ENCODE data around the gene RCOR1.

DNA sequence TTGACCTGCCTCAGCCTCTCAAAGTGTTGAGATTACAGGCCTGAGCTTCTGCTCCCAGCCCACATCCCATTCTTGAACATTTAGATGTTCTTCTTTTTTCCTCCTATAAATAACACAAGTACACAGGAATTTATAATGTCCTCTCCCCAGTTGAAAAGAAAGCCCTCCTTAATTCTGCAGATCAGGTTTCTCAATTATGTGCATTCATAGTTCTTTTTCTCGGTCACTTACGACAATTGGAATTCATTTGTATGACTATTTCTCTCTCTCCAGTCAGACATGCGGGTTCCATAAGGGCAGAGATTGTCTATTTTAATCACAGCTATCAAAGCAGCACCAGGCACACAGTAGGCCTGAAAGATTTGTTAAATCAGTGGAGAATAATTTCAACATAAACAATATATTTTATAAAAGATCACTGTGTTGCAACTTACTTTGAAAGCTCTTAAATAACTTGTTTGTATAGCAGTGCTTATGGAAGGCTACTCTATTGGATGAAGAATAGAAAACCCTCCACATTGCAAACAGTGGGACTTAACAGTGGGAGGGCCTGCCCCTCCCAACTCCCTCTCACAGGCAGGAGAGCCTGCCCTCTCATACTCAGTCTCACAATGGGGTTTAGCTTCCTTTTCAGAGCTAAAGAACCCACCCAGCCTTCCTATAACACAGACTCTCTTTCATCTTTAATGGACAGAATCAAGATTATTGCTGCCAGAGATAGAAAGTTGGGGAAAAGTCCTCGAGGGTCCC, 100.7 kb downstream of the RCOR1 start:
- TF ChIP-seq, protein P1, sequence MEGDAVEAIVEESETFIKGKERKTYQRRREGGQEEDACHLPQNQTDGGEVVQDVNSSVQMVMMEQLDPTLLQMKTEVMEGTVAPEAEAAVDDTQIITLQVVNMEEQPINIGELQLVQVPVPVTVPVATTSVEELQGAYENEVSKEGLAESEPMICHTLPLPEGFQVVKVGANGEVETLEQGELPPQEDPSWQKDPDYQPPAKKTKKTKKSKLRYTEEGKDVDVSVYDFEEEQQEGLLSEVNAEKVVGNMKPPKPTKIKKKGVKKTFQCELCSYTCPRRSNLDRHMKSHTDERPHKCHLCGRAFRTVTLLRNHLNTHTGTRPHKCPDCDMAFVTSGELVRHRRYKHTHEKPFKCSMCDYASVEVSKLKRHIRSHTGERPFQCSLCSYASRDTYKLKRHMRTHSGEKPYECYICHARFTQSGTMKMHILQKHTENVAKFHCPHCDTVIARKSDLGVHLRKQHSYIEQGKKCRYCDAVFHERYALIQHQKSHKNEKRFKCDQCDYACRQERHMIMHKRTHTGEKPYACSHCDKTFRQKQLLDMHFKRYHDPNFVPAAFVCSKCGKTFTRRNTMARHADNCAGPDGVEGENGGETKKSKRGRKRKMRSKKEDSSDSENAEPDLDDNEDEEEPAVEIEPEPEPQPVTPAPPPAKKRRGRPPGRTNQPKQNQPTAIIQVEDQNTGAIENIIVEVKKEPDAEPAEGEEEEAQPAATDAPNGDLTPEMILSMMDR (IDR thresholded peaks at IDR 0.05) = no peak
- TF ChIP-seq EZH2 (IDR thresholded peaks at IDR 0.05; ENCODE audit: borderline replicate concordance, insufficient read depth, low read depth, low read length, poor library complexity, severe bottlenecking) = no peak

All from B cell (primary cell).